Lower leg skin (tissue), 4 donors: Measurements from ENCODE around the gene TPO. TPM values are rescaled to one million over a fixed set of nuclear protein-coding genes. Genes with fewer than 3 reads are reported as not detected.
"Not testable (repeated sequence)": the region's sequence is repeated elsewhere in the genome, so short reads cannot be mapped to it uniquely, and the experiment has no call there.

Experiments
- DNase-seq, 2 donors: peaks; one replicate each; pipeline ENCODE4 v3.0.0-alpha.2; 2019; ENCODE audit warnings: low spot score in 2 of 2
- H3K4me3 ChIP-seq: fragments of 200-600 bp; sonication (generic); 2 replicates; pipeline ENCODE4 v1.5.1; 2017; ENCODE audit warnings: mild to moderate bottlenecking, low read depth; ENCODE audit not compliant: poor library complexity, severe bottlenecking
- POLR2A ChIP-seq, 2 donors: fragments of 450-650 bp; IDR thresholded peaks; one replicate each; pipeline ENCODE4 v1.6.1; 2016 to 2017; ENCODE audit warnings: antibody characterized with exemption in 2 of 2, mild to moderate bottlenecking in 1 of 2, moderate library complexity in 1 of 2
- WGBS, 2 donors: methylation state at CpG; one replicate each; pipeline ENCODE4 v1.1.5; 2018; 5-methylcytosine and 5-hydroxymethylcytosine counted together
- intact Hi-C: fragments of 100-400 bp; cut with DNase I; formaldehyde crosslinking; loops from one replicate; pipeline ENCODE4 v1.15.0; 2023; ENCODE audit warnings: low total_unique reads
- total RNA-seq, 4 donors: library from RNA; depleted of rRNA; stranded (reverse); fragments of >200 nt; gene quantifications; one replicate each; pipeline ENCODE4 v1.1.0, GENCODE V29; 2016
- TF ChIP-seq, protein P1 (sequence below), 3 donors: fragments of 450-650 bp; IDR thresholded peaks; one replicate each; pipeline ENCODE4 v1.5.1; 2016; ENCODE audit warnings: antibody characterized with exemption in 3 of 3, mild to moderate bottlenecking in 3 of 3, moderate library complexity in 2 of 3

Gene TPO
- total RNA-seq, 4 donors from 2014 or later, result 0.64 to 5.9 (median 2.2) TPM

DNA sequence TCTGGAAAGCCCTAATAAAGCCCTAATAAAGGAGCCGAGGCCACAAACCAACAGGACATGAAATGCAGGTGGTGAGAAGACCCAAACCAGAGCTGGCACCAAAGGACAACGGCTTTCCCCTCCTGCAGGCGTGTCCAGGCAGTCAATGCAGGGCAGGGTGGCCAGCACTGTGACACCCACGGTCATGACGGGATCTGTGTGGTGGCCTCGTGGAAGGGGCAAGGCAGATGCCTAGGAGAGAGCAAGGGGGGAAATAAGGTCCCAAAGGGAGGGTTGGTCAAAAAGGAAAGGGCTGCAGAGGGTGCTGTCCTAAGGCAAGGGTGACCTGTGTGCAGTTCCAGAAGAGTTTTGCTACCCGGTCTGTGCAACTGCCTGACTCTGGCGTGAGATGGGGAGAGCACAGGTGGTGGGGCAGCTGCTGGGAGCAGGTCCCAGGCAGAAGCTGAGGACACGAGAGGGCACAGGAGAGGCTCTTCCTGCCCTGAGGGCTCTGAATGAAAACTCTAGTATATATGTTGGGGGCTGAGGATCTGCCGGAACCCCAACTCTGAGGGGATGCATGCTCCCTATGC, 156.7 kb downstream of the TPO start:
- TF ChIP-seq, protein P1, sequence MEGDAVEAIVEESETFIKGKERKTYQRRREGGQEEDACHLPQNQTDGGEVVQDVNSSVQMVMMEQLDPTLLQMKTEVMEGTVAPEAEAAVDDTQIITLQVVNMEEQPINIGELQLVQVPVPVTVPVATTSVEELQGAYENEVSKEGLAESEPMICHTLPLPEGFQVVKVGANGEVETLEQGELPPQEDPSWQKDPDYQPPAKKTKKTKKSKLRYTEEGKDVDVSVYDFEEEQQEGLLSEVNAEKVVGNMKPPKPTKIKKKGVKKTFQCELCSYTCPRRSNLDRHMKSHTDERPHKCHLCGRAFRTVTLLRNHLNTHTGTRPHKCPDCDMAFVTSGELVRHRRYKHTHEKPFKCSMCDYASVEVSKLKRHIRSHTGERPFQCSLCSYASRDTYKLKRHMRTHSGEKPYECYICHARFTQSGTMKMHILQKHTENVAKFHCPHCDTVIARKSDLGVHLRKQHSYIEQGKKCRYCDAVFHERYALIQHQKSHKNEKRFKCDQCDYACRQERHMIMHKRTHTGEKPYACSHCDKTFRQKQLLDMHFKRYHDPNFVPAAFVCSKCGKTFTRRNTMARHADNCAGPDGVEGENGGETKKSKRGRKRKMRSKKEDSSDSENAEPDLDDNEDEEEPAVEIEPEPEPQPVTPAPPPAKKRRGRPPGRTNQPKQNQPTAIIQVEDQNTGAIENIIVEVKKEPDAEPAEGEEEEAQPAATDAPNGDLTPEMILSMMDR (IDR thresholded peaks at IDR 0.05), result no peak
- TF ChIP-seq POLR2A (IDR thresholded peaks at IDR 0.05), result no peak
- H3K4me3 ChIP-seq, result no peak overlapping the region
- intact Hi-C loops, result no loop called here
- no peak for DNase-seq
- WGBS, 2 donors, result 84 to 85% methylated on average over 10 of the region's 10 CpGs

DNA sequence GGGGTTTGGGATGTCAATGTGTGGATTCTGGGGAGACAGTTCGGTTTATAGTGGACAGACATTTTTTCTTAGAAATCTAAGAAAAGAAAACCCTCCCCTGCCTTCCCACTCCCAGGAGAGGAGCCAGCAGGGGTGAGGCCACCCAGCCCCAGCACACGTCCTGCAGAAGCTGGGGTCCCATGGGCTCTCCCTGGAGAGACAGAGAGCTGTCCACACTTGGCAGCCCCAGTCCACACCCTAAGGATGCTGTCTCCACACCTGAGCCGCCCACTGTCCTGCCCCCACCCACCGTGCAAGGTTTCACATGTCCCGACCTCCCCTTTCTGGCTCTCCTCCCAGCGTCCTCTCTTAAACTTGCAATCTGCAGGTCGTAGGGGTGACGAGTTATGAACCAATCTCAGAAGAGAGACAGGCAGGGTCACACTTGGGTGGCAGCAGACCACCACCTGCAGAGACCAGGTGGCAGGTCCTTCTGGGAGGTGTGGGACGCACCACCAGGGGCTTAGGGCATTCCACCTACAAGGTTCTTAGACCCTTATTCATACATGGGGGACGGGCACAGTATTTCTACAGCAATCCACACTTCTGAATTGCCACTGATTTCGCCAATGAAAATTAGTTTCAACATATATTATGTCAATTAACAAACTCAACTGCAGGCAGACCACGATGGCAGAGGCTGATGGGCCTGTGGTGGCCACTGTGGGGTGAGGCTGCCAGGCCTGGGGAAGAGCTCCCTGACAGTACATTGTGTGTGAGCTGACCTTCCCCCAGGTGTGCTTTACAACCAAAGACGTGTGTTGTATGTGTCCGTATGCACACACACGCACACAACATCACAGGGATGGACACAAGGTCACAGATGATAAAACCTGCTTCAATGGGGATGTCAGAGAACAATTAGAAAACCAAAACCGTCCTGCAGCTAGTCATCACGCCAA, 158.5 kb downstream of the TPO start:
- H3K4me3 ChIP-seq, result no peak overlapping the region
- intact Hi-C loops, result no loop called here
- DNase-seq, result no peak
- TF ChIP-seq, protein P1 (IDR thresholded peaks at IDR 0.05), result no peak
- TF ChIP-seq POLR2A (IDR thresholded peaks at IDR 0.05), result no peak
- WGBS, 2 donors, result 81 to 84% methylated on average over 17 of the region's 17 CpGs

DNA sequence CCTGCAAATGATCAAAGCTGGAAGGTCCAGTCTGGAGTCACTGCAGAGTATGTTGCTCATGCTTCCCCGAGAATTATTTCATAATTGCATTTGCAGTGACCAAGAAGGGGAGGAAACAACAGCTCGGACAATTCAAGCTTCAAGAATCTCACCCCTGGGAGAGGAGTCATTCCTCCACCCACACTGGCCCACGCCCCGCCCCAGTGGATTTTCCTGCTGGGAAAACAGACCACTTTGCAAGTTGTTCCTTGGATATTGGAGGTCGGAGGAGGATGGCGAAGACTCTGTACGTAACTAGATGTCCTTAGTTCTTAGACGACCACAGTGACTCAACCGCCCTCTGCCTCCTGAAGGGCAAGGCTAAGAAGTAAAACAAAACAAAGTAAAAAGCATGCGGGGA, 159.4 kb downstream of the TPO start:
- TF ChIP-seq, protein P1 (IDR thresholded peaks at IDR 0.05), result no peak
- no peak for TF ChIP-seq POLR2A (IDR thresholded peaks at IDR 0.05)
- intact Hi-C loops, result no loop called here
- 64 to 66% methylated on average over 10 of the region's 10 CpGs for WGBS, 2 donors
- no peak overlapping the region for H3K4me3 ChIP-seq
- DNase-seq, result peak in 1 of 2 donors; percentile 74

DNA sequence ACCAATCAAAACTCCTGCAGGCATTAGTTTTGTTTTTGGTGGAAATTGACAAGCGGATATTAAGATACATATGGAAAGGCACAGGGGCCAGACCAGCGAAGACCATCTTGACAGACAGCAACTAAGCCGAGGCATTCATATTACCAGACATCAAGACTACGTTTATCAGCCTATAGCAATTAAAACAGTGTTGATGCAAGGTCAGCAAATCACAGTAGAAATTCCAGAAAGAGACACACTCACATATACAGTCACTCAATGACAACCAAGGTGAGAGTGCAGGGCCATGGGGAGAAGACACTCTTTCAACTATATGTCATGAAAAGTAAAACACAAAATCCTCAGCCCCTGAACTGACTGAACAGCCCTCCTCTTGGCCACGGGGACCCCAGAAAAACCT, 164.6 kb downstream of the TPO start:
- intact Hi-C loops, result no loop called here
- TF ChIP-seq POLR2A (IDR thresholded peaks at IDR 0.05), result no peak
- TF ChIP-seq, protein P1 (IDR thresholded peaks at IDR 0.05), result no peak
- 89 to 92% methylated on average over 5 of the region's 5 CpGs for WGBS, 2 donors
- no peak for DNase-seq
- H3K4me3 ChIP-seq, result no peak overlapping the region

DNA sequence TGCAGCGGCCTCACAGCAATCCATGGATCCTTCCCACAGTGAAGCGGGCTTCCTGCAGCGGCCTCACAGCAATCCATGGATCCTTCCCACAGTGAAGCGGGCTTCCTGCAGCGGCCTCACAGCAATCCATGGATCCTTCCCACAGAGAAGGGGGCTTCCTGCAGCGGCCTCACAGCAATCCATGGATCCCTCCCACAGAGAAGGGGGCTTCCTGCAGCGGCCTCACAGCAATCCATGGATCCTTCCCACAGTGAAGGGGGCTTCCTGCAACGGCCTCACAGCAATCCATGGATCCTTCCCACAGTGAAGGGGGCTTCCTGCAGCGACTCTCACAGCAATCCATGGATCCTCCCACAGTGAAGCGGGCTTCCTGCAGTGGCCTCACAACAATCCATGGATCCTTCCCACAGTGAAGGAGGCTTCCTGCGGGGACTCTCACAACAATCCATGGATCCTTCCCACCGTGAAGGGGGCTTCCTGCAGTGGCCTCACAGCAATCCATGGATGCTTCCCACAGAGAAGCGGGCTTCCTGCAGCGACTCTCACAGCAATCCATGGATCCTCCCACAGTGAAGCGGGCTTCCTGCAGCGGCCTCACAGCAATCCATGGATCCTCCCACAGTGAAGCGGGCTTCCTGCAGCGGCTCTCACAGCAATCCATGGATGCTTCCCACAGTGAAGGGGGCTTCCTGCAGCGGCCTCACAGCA, 168.1 kb downstream of the TPO start:
- WGBS, 2 donors, result 77 to 87% methylated on average over 16 to 18 of the region's 19 CpGs
- H3K4me3 ChIP-seq, intact Hi-C loops, DNase-seq: not testable (repeated sequence)
